ENCODE measurements around the gene PPP1R3E. TPM values are rescaled to one million over a fixed set of nuclear protein-coding genes. Genes with fewer than 3 reads are reported as not detected.
A peak's percentile ranks its signal among the peaks of the same experiment; 100 is the strongest.

Gene PPP1R3E
- polyA plus RNA-seq, 1 of the 3 experiments (the other 2 are of a cell fraction): 6.6 TPM

DNA sequence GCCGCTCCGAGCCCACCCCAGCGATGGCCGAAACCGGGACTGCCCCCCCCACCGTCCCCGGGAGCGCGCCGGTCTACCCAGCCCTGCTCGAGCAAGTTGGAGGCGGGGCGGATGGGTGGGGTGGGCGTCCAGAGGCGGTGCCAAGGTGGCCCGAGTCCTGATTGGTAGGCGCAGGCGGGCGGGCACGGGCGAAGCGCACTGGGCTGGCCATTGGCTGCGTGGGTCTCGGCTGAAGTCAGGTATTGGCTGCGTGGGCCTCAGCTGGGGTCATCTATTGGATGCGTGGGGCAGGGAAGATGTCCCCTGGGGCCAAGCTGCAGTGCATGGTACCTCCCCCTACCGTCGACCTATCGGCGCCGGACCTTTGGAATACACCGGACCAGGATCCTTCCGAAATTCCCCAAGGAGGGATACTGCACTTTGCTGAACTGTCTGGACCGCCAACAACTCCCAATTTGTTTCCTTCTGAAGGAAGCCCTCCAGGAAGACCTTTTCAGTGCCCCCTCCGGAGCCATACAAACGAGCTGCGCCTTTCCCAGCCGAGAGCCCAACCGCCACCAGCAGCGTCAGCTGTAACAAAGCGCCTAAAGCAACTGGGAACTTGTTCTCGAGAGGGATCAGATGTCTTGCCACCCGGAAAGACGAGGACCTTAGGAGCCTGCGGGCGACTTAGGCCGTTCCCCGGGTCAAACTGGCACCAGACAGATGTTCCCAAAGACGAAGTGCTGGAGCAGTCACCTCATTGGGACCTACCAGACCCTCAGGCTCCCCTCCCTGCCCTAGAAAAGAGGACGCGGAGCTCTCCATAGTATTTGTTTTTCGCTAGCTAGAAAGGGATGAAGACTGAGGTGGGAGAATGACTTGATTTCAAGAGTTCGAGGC lies 16.4 kb downstream of the PPP1R3E start, which contains the start of gene HOMEZ (continued):
- TF ChIP-seq, protein P1, sequence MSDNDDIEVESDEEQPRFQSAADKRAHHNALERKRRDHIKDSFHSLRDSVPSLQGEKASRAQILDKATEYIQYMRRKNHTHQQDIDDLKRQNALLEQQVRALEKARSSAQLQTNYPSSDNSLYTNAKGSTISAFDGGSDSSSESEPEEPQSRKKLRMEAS (IDR thresholded peaks at IDR 0.05; ENCODE audit: low read depth): no peak; the same call in 1 of the 2 replicates
- TF ChIP-seq EP300 (IDR thresholded peaks at IDR 0.05; ENCODE audit: borderline replicate concordance in 1 of 2, low read depth in 1 of 2, low read length in 1 of 2) (no peak), POLR2AphosphoS5 (IDR thresholded peaks at IDR 0.05; ENCODE audit: low read depth, low read length) (peak; percentile 73; the same call in 1 of the 2 replicates), FOXM1 (IDR thresholded peaks at IDR 0.05; ENCODE audit: low read depth) (no peak), NRF1 (IDR thresholded peaks at IDR 0.05; ENCODE audit: low read depth, low read length) (peak; percentile 49), RXRA (IDR thresholded peaks at IDR 0.05; ENCODE audit: borderline replicate concordance, low read depth) (no peak), RFX5 (IDR thresholded peaks at IDR 0.05; ENCODE audit: low read length) (peak; percentile 80), CHD2 (IDR thresholded peaks at IDR 0.05; ENCODE audit: low read length, partially characterized antibody) (peak; percentile 85), TAF1 (IDR thresholded peaks at IDR 0.05; ENCODE audit: borderline replicate concordance, low read depth, low read length) (peak; percentile 41), TEAD4 (IDR thresholded peaks at IDR 0.05; ENCODE audit: borderline replicate concordance, insufficient read depth) (no peak), FOSL2 (IDR thresholded peaks at IDR 0.05; ENCODE audit: borderline replicate concordance, low read depth) (no peak), TCF12 (IDR thresholded peaks at IDR 0.05) (no peak), MEF2A (IDR thresholded peaks at IDR 0.05; ENCODE audit: borderline replicate concordance, low read depth) (no peak), JUND (IDR thresholded peaks at IDR 0.05) (no peak), GATA2 (CRISPR knock-in tag; IDR thresholded peaks at IDR 0.05) (no peak), MXI1 (IDR thresholded peaks at IDR 0.05; ENCODE audit: low read depth, low read length) (peak; percentile 2), RCOR1 (IDR thresholded peaks at IDR 0.05; ENCODE audit: low read length) (no peak), GABPA (IDR thresholded peaks at IDR 0.05; ENCODE audit: low read depth) (no peak), EZH2phosphoT487 (IDR thresholded peaks at IDR 0.05; ENCODE audit: borderline replicate concordance, low read depth) (no peak), NFIC (IDR thresholded peaks at IDR 0.05; ENCODE audit: borderline replicate concordance) (no peak), ELF1 (IDR thresholded peaks at IDR 0.05) (0 out of 2 replicates have a peak, but pooled peaks have one; percentile 13), YY1 (IDR thresholded peaks at IDR 0.05; ENCODE audit: low read depth) (no peak)
- TF ChIP-seq, protein P2, sequence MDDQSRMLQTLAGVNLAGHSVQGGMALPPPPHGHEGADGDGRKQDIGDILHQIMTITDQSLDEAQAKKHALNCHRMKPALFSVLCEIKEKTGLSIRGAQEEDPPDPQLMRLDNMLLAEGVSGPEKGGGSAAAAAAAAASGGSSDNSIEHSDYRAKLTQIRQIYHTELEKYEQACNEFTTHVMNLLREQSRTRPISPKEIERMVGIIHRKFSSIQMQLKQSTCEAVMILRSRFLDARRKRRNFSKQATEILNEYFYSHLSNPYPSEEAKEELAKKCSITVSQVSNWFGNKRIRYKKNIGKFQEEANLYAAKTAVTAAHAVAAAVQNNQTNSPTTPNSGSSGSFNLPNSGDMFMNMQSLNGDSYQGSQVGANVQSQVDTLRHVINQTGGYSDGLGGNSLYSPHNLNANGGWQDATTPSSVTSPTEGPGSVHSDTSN (IDR thresholded peaks at IDR 0.05): peak; percentile 68
- TF ChIP-seq, protein P3, sequence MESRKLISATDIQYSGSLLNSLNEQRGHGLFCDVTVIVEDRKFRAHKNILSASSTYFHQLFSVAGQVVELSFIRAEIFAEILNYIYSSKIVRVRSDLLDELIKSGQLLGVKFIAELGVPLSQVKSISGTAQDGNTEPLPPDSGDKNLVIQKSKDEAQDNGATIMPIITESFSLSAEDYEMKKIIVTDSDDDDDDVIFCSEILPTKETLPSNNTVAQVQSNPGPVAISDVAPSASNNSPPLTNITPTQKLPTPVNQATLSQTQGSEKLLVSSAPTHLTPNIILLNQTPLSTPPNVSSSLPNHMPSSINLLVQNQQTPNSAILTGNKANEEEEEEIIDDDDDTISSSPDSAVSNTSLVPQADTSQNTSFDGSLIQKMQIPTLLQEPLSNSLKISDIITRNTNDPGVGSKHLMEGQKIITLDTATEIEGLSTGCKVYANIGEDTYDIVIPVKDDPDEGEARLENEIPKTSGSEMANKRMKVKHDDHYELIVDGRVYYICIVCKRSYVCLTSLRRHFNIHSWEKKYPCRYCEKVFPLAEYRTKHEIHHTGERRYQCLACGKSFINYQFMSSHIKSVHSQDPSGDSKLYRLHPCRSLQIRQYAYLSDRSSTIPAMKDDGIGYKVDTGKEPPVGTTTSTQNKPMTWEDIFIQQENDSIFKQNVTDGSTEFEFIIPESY (IDR thresholded peaks at IDR 0.05; ENCODE audit: borderline replicate concordance, low read depth): no peak
- TF ChIP-seq, protein P4, sequence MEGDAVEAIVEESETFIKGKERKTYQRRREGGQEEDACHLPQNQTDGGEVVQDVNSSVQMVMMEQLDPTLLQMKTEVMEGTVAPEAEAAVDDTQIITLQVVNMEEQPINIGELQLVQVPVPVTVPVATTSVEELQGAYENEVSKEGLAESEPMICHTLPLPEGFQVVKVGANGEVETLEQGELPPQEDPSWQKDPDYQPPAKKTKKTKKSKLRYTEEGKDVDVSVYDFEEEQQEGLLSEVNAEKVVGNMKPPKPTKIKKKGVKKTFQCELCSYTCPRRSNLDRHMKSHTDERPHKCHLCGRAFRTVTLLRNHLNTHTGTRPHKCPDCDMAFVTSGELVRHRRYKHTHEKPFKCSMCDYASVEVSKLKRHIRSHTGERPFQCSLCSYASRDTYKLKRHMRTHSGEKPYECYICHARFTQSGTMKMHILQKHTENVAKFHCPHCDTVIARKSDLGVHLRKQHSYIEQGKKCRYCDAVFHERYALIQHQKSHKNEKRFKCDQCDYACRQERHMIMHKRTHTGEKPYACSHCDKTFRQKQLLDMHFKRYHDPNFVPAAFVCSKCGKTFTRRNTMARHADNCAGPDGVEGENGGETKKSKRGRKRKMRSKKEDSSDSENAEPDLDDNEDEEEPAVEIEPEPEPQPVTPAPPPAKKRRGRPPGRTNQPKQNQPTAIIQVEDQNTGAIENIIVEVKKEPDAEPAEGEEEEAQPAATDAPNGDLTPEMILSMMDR (IDR thresholded peaks at IDR 0.05): no peak
- TF ChIP-seq, protein P5, sequence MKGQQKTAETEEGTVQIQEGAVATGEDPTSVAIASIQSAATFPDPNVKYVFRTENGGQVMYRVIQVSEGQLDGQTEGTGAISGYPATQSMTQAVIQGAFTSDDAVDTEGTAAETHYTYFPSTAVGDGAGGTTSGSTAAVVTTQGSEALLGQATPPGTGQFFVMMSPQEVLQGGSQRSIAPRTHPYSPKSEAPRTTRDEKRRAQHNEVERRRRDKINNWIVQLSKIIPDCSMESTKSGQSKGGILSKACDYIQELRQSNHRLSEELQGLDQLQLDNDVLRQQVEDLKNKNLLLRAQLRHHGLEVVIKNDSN (IDR thresholded peaks at IDR 0.05; ENCODE audit: borderline replicate concordance, low read depth): no peak

All from SK-N-SH (cell line).